ENCODE measurements around the gene SPCS3. TPM values are rescaled to one million over a fixed set of nuclear protein-coding genes. Genes with fewer than 3 reads are reported as not detected.

The SPCS3 gene
- 87.1 and 106 TPM in 2 replicates for total RNA-seq (ENCODE audit: low replicate concordance)
- long read RNA-seq, full-length matches to known transcripts, result 77 of 81 reads
- long read RNA-seq, partial matches to known transcripts, result 0 of 81 reads
- long read RNA-seq, other reads (novel, unspliced or antisense), result 4 of 81 reads

GRCh38 chr4:176319704-176320339 lies at the start of gene SPCS3:
Gene SPCS3, plus strand, starts transcription at chr4:176319966. Its CDS starts 111 bp downstream, at chr4:176320077.
- H3K9me3 Mint-ChIP-seq, result no peaks in the 10 kb centered on the region
- no peak for TF ChIP-seq CTCF (conservative IDR thresholded peaks at IDR 0.05)
- peak; percentile 94 for DNase-seq (ENCODE audit: extremely low spot score, unreplicated experiment)
- peak within 1 kb of the TSS; percentile 95 for H3K4me3 Mint-ChIP-seq
- no peaks in the 10 kb centered on the region for H3K27me3 Mint-ChIP-seq
- peak within 1 kb of the TSS; percentile 84 for H3K27ac Mint-ChIP-seq
- H3K36me3 Mint-ChIP-seq, result peaks cover 6% of the 10 kb centered on the region
- H3K4me1 Mint-ChIP-seq (ENCODE audit: unreplicated experiment), result peaks cover 18% of the 10 kb centered on the region

DNA sequence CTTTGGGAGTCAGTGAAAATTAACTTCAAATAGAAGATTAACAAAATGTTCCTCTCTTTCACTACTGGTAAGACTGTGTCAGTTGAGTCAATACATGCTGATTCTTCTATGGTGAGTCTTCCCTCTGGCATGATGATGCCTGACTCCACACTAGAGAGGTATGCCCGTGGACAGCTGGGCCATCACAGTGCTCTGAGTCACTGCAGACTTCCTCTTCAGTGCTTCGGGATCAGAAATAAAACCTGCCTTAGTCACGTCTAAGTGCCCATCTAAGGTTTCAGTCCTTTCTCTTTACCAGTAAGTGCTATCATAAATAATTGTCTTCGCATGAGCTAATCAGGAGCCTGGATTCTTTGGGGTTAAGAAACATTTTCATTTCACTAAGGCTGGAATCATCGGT lies 49.1 kb upstream of the SPCS3 start:
- H3K27me3 Mint-ChIP-seq, result no peaks in the 10 kb centered on the region
- H3K27ac Mint-ChIP-seq, result no peak overlapping the region
- no peak for TF ChIP-seq CTCF (conservative IDR thresholded peaks at IDR 0.05)
- H3K4me3 Mint-ChIP-seq, result no peak overlapping the region
- no peak for DNase-seq (ENCODE audit: extremely low spot score, unreplicated experiment)
- H3K4me1 Mint-ChIP-seq (ENCODE audit: unreplicated experiment), result no peaks in the 10 kb centered on the region
- H3K9me3 Mint-ChIP-seq, result no peaks in the 10 kb centered on the region
- H3K36me3 Mint-ChIP-seq, result no peaks in the 10 kb centered on the region

- Mint-ChIP-seq H3K4me1 (ENCODE audit: unreplicated experiment) (no peaks in the 10 kb centered on the region), H3K4me3 (no peak overlapping the region), H3K27me3 (no peaks in the 10 kb centered on the region), H3K27ac (no peak overlapping the region), H3K36me3 (no peaks in the 10 kb centered on the region), H3K9me3 (no peaks in the 10 kb centered on the region)
- DNase-seq (ENCODE audit: extremely low spot score, unreplicated experiment), result no peak
- no peak for TF ChIP-seq CTCF (conservative IDR thresholded peaks at IDR 0.05)
Observed at GRCh38 chr4:176271749-176272148, 48.0 kb upstream of the SPCS3 start.

GRCh38 chr4:176272799-176273198 lies 47.0 kb upstream of the SPCS3 start:
- Mint-ChIP-seq H3K36me3 (no peaks in the 10 kb centered on the region), H3K9me3 (no peaks in the 10 kb centered on the region), H3K4me1 (ENCODE audit: unreplicated experiment) (no peaks in the 10 kb centered on the region), H3K27me3 (no peaks in the 10 kb centered on the region), H3K4me3 (no peak overlapping the region), H3K27ac (no peak overlapping the region)
- no peak for DNase-seq (ENCODE audit: extremely low spot score, unreplicated experiment)
- TF ChIP-seq CTCF (conservative IDR thresholded peaks at IDR 0.05), result no peak

- DNase-seq (ENCODE audit: extremely low spot score, unreplicated experiment), result no peak
- no peaks in the 10 kb centered on the region for H3K36me3 Mint-ChIP-seq
- no peak overlapping the region for H3K27ac Mint-ChIP-seq
- H3K4me3 Mint-ChIP-seq, result no peak overlapping the region
- H3K27me3 Mint-ChIP-seq, result no peaks in the 10 kb centered on the region
- H3K4me1 Mint-ChIP-seq (ENCODE audit: unreplicated experiment), result no peaks in the 10 kb centered on the region
- no peaks in the 10 kb centered on the region for H3K9me3 Mint-ChIP-seq
- no peak for TF ChIP-seq CTCF (conservative IDR thresholded peaks at IDR 0.05)
Observed at GRCh38 chr4:176273736-176274135, 46.0 kb upstream of the SPCS3 start.
